HG03565 (cell line): Measurements from ENCODE around the gene GAL3ST2.
"Not testable (repeated sequence)": the region's sequence is repeated elsewhere in the genome, so short reads cannot be mapped to it uniquely, and the experiment has no call there.

Experiments used
- ATAC-seq: cut with Tn5 transposase; IDR thresholded peaks from one replicate; pipeline ENCODE4 v1.9.1; 2021; ENCODE audit warnings: mild to moderate bottlenecking, moderate library complexity; ENCODE audit not compliant: unreplicated experiment

Gene GAL3ST2

GRCh38 chr2:241806217-241806616 lies 29.6 kb downstream of the GAL3ST2 start:
- ATAC-seq: not testable (repeated sequence)

- ATAC-seq: no peak
Observed at GRCh38 chr2:241808051-241808720, 31.6 kb downstream of the GAL3ST2 start.

- no peak for ATAC-seq
Observed at GRCh38 chr2:241808721-241809382, 32.2 kb downstream of the GAL3ST2 start, which contains the start of gene NEU4. Gene NEU4 (plus strand): TSS chr2:241809193. CDS start chr2:241814485, 5,292 bp downstream.

- ATAC-seq: no peak
Observed at GRCh38 chr2:241809383-241810306, 33.0 kb downstream of the GAL3ST2 start.

- no peak for ATAC-seq
Observed at GRCh38 chr2:241810307-241811200, 33.9 kb downstream of the GAL3ST2 start.

- ATAC-seq: no peak
Observed at GRCh38 chr2:241811201-241811951, 34.8 kb downstream of the GAL3ST2 start.

- ATAC-seq: no peak
Observed at GRCh38 chr2:241811952-241812729, 35.5 kb downstream of the GAL3ST2 start.

GRCh38 chr2:241812730-241813643 lies 36.4 kb downstream of the GAL3ST2 start:
- no peak for ATAC-seq

- no peak for ATAC-seq
Observed at GRCh38 chr2:241813644-241814392, 37.2 kb downstream of the GAL3ST2 start.

- no peak for ATAC-seq
Observed at GRCh38 chr2:241814393-241814642, 37.7 kb downstream of the GAL3ST2 start.

- ATAC-seq: no peak
Observed at GRCh38 chr2:241814643-241815476, 38.2 kb downstream of the GAL3ST2 start.

GRCh38 chr2:241815477-241816430 lies 39.1 kb downstream of the GAL3ST2 start:
- ATAC-seq: no peak

- ATAC-seq: no peak
Observed at GRCh38 chr2:241816431-241817121, 40.0 kb downstream of the GAL3ST2 start.

- ATAC-seq: no peak
Observed at GRCh38 chr2:241817126-241817820, 40.7 kb downstream of the GAL3ST2 start.
